ENCODE results near the gene INCENP. TPM values are rescaled to one million over a fixed set of nuclear protein-coding genes. Genes with fewer than 3 reads are reported as not detected.
A peak's percentile ranks its signal among the peaks of the same experiment; 100 is the strongest.

INCENP gene
- total RNA-seq, 1 donor from 2014 or later = 3.4 TPM

DNA sequence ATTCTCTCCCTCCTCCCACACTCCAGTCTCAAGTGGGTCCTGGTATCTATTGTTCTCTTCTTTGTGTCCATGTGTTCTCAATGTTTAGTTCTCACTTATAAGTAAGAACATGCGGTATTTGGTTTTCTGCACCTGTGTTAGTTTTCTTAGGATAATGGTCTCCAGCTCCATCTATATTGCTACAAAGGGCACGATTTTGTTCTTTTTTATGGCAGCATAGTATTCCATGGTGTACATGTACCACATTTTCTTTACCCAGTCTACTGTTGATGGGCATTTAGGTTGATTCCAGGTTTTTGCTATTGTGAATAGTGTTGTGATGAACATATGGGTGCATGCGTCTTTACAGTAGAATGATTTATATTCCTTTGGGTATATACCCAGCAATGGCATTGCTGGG lies 4.2 kb upstream of the INCENP start:
- TF ChIP-seq, protein P1, sequence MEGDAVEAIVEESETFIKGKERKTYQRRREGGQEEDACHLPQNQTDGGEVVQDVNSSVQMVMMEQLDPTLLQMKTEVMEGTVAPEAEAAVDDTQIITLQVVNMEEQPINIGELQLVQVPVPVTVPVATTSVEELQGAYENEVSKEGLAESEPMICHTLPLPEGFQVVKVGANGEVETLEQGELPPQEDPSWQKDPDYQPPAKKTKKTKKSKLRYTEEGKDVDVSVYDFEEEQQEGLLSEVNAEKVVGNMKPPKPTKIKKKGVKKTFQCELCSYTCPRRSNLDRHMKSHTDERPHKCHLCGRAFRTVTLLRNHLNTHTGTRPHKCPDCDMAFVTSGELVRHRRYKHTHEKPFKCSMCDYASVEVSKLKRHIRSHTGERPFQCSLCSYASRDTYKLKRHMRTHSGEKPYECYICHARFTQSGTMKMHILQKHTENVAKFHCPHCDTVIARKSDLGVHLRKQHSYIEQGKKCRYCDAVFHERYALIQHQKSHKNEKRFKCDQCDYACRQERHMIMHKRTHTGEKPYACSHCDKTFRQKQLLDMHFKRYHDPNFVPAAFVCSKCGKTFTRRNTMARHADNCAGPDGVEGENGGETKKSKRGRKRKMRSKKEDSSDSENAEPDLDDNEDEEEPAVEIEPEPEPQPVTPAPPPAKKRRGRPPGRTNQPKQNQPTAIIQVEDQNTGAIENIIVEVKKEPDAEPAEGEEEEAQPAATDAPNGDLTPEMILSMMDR (IDR thresholded peaks at IDR 0.05; ENCODE audit: insufficient read depth, low read length, severe bottlenecking) = no peak
- H3K27me3 ChIP-seq (ENCODE audit: control insufficient read depth, insufficient read depth, low read length) = no peaks in the 10 kb centered on the region
- FAIRE-seq (no peak), DNase-seq (ENCODE audit: low read depth) (no peak)
- no peak overlapping the region for H3K4me3 ChIP-seq (ENCODE audit: low read depth, low read length)
- no peaks in the 10 kb centered on the region for H3K36me3 ChIP-seq (ENCODE audit: control insufficient read depth, insufficient read depth, low read length)

DNA sequence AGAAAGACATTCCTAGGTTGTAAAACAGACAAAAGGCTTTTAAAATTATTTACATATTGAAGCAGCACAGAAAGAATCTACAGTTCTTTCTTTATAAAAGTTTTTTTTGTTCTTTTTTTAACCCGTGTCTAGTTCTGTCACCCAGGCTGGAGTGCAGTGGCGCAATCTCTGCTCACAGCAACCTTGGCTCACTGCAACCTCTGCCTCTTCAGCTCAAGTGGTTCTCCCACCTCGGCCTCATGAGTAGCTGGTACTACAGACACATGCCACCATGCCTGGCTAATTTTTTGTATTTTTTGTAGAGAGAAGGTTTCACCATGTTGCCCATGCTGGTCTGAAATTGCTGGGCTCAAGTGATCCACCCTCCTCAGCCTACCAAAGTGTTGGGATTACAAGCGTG lies 3.8 kb upstream of the INCENP start:
- FAIRE-seq (no peak), DNase-seq (ENCODE audit: low read depth) (no peak)
- Histone ChIP-seq H3K36me3 (ENCODE audit: control insufficient read depth, insufficient read depth, low read length) (no peaks in the 10 kb centered on the region), H3K4me3 (ENCODE audit: low read depth, low read length) (no peak overlapping the region), H3K27me3 (ENCODE audit: control insufficient read depth, insufficient read depth, low read length) (no peaks in the 10 kb centered on the region)
- TF ChIP-seq, protein P1 (IDR thresholded peaks at IDR 0.05; ENCODE audit: insufficient read depth, low read length, severe bottlenecking) = no peak

DNA sequence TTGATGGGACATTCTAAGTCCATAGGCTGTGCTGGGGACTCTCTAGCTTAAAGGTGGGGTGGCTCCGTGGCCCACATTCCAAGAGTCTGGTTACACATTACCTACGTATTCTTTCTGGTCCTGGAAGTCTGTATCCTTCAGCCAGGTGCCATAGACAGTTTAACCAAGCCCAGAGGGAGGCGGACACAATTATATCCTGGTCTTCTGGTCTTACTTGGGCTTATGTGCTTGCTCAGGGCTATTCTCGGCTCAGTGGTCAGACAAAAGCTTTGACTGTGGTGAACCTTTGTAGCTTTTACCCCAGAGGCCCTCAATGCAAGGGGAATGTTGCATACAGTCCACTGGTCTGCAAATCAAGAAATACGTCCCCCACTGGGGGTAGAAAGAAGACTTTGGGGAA lies 3.4 kb upstream of the INCENP start:
- Histone ChIP-seq H3K27me3 (ENCODE audit: control insufficient read depth, insufficient read depth, low read length) (no peaks in the 10 kb centered on the region), H3K36me3 (ENCODE audit: control insufficient read depth, insufficient read depth, low read length) (no peaks in the 10 kb centered on the region), H3K4me3 (ENCODE audit: low read depth, low read length) (no peak overlapping the region)
- TF ChIP-seq, protein P1 (IDR thresholded peaks at IDR 0.05; ENCODE audit: insufficient read depth, low read length, severe bottlenecking) = no peak
- FAIRE-seq (no peak), DNase-seq (ENCODE audit: low read depth) (no peak)

DNA sequence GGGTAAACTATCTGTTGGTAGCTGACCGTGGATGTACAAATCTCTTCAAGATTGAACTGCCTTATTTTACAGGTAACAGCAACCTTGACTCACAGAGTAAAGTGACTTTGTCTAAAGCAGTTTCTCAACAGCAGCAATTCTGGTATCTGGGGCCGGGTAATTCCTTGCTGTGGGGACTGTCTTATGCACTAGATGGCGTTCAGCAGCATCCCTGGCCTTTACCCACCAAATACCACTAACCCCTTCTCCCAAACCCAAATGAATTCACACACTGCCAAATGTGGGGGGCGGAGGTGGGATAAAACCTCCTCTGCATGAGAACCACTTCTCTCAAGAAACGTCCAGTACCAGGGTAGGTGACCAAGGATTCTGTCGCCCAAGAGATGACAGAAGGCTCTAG lies 1.7 kb upstream of the INCENP start:
- DNase-seq (ENCODE audit: low read depth) (peak; percentile 2), FAIRE-seq (no peak)
- no peak overlapping the region for H3K4me3 ChIP-seq (ENCODE audit: low read depth, low read length)
- TF ChIP-seq, protein P1 (IDR thresholded peaks at IDR 0.05; ENCODE audit: insufficient read depth, low read length, severe bottlenecking) = no peak
- H3K27me3 ChIP-seq (ENCODE audit: control insufficient read depth, insufficient read depth, low read length) = no peaks in the 10 kb centered on the region
- no peaks in the 10 kb centered on the region for H3K36me3 ChIP-seq (ENCODE audit: control insufficient read depth, insufficient read depth, low read length)

DNA sequence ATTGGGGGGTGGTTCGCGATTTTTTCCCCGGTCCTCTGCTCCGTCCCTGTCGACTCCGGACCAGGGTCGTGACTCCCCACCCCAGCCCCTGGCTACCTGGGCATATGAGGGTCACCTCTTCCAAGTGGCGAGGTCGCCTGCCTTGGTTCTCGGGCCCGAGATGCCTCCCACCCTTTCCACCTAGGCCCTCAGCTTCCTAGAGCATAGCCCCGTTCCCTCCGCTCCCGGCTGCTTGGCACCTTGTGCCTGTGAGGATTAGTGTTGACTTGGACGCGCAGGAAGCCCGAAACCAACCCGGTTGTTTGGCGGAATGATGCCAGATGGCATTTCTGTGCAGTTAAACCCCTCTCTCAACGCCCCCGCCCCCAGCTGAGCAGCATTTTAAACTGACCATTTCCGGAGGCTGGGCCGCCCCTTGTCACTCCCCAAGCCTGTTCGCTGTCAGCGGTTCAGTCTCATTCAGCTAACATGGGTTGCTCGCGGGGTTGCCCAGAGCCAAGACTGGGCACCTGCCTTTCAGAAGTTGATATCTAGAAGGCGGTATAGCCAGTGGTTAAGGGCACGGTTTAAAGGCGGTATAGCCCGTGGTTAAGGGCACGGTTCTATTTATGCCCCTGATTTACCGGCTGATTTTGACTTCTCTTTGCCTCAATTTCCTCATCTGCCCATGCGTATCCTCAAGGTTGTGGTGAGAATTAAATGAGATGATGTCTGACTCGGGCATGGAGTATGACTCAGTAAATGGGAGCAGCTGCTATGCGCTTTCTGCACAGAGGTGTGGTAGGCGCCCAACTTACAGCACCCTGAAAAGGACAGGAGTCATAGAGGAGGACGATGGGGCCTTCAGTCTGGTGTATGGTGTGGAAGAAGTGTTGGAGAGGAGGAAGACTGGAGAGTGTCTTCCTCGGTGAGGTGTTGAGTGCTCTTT lies 639 bp downstream of the INCENP start:
- DNase-seq (ENCODE audit: low read depth) = peak; percentile 71
- Histone ChIP-seq H3K27me3 (ENCODE audit: control insufficient read depth, insufficient read depth, low read length) (no peaks in the 10 kb centered on the region), H3K4me3 (ENCODE audit: low read depth, low read length) (peak overlapping the region; percentile 84), H3K36me3 (ENCODE audit: control insufficient read depth, insufficient read depth, low read length) (no peaks in the 10 kb centered on the region)
- TF ChIP-seq, protein P1 (IDR thresholded peaks at IDR 0.05; ENCODE audit: insufficient read depth, low read length, severe bottlenecking) = no peak
- no peak for FAIRE-seq

Measured in bronchial epithelial cell (primary cell).